Muscle of back (tissue), 13 donors: ENCODE results near the gene TRAPPC2L. TPM values are rescaled to one million over a fixed set of nuclear protein-coding genes. Genes with fewer than 3 reads are reported as not detected.

Experiments used
- DNase-seq, 3 donors: peaks; one replicate each; pipeline versions ENCODE4 v3.0.0 to v3.0.0-alpha.2; 2013
- long read RNA-seq, 9 donors: transcript quantifications; one replicate each; lab custom pipeline, GENCODE V29; 2026
- polyA plus RNA-seq, 10 donors: library from polyadenylated mRNA; unstranded; fragments of 120-200 nt; gene quantifications; one replicate each; pipeline ENCODE4 v1.2.1, GENCODE V29; 2013; ENCODE audit not compliant: insufficient read length in 10 of 10

The TRAPPC2L gene, protein sequence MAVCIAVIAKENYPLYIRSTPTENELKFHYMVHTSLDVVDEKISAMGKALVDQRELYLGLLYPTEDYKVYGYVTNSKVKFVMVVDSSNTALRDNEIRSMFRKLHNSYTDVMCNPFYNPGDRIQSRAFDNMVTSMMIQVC
- polyA plus RNA-seq, result 10 to 100 TPM; 45.8 to 61.5 (median 53.5) TPM
- long read RNA-seq, donor 1, transcript TRAPPC2L-201 (5 exons, 2,215 nt), result major isoform, 7 of 24 reads
- long read RNA-seq, donor 1, partial matches to known transcripts, result 0 of 24 reads
- long read RNA-seq, donor 1, other reads (novel, unspliced or antisense), result 16 of 24 reads
- long read RNA-seq, donor 2, transcript TRAPPC2L-201 (5 exons, 2,215 nt), result major isoform, 12 of 32 reads
- long read RNA-seq, donor 2, partial matches to known transcripts, result 0 of 32 reads
- long read RNA-seq, donor 2, other reads (novel, unspliced or antisense), result 18 of 32 reads
- long read RNA-seq, donor 3, result 0 reads
- long read RNA-seq, donor 4, transcript TRAPPC2L-201 (5 exons, 2,215 nt), result major isoform, 10 of 32 reads
- long read RNA-seq, donor 4, partial matches to known transcripts, result 0 of 32 reads
- long read RNA-seq, donor 4, other reads (novel, unspliced or antisense), result 19 of 32 reads
- long read RNA-seq, donor 5, transcript TRAPPC2L-201 (5 exons, 2,215 nt), result major isoform, 21 of 61 reads
- long read RNA-seq, donor 5, partial matches to known transcripts, result 0 of 61 reads
- long read RNA-seq, donor 5, other reads (novel, unspliced or antisense), result 35 of 61 reads
- long read RNA-seq, donor 6, transcript TRAPPC2L-201 (5 exons, 2,215 nt), result major isoform, 10 of 33 reads
- long read RNA-seq, donor 6, partial matches to known transcripts, result 0 of 33 reads
- long read RNA-seq, donor 6, other reads (novel, unspliced or antisense), result 18 of 33 reads
- long read RNA-seq, donor 7, transcript TRAPPC2L-201 (5 exons, 2,215 nt), result major isoform, 7 of 19 reads
- long read RNA-seq, donor 7, partial matches to known transcripts, result 0 of 19 reads
- long read RNA-seq, donor 7, other reads (novel, unspliced or antisense), result 10 of 19 reads
- long read RNA-seq, donor 8, transcript TRAPPC2L-201 (5 exons, 2,215 nt), result major isoform, 10 of 43 reads
- long read RNA-seq, donor 8, partial matches to known transcripts, result 6 of 43 reads
- long read RNA-seq, donor 8, other reads (novel, unspliced or antisense), result 27 of 43 reads
- long read RNA-seq, donor 9, partial matches to known transcripts, result 0 of 4 reads
- long read RNA-seq, donor 9, other reads (novel, unspliced or antisense), result 0 of 4 reads

DNA sequence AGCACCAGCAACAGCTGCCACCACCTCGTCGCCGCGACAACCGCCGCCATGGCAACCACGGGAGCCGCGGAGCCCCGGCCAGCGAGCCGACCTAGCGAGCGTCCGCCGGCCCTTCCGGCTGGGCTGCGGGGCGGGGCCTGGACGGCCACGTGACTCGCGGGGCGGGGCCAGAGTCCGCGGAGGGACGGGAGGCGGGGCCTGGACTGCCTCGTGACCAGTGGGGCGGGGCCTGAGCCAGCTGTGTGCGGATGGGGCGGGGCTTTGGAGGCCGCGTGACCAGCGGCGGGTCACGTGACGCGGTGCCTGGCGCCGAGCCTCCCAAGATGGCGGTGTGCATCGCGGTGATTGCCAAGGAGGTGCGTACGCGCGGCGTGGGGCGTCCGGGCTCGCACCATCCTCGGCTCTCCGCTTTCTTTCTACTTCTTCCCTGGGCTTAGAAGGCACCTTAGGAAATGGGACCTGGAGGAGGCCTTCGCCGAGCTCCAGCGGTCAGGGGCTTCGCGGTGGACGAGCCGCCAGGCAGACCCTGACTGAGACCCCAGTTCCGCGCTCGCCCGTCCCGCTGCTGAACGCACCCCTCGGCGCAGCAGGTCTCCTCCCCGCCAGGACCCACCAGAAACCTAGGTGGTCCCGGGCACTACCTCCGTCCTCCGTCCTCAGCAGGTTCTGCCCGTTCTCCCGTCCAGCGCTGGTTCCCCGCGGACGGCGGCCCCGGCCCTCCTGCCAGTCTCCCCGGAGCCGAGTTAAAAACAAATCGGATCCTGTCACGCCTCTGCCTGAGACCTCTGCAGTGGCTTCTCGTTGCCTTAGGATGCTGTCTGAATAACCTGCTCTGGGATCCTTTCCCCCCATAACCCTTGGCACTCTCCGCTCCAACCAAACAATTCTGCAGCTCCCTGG is at the start of gene TRAPPC2L, which contains the start of gene GALNS:
TRAPPC2L (plus strand) TSS at position 300 of the 900 bp plus-strand sequence; CDS start at position 324, 24 bp downstream.
GALNS (minus strand) TSS at position 120 of the 900 bp plus-strand sequence; CDS start at position 50, 70 bp downstream.
- peak; percentile 95 to 98 (median 97) for DNase-seq

DNA sequence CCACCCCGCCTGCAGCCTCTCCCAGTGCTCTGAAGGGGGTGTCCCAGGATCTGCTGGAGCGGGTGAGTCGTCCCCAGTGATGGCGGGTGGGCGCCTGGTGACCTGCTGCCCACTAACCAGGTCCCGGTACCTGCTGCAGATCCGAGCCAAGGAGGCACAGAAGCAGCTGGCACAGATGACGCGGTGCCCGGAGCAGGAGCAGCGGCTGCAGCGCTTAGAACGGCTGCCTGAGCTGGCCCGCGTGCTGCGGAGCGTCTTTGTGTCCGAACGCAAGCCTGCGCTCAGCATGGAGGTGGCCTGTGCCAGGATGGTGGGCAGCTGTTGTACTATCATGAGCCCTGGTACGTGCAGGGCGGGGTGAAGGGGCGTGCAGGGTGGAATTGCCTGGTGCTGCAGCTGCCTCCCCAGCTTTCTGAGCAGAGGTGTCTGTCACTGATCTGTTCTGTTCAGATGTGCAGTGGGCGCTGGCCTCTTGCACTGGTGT is 49.7 kb upstream of the TRAPPC2L start:
- DNase-seq, result peak in 2 of 3 donors; percentile 62 to 69

DNA sequence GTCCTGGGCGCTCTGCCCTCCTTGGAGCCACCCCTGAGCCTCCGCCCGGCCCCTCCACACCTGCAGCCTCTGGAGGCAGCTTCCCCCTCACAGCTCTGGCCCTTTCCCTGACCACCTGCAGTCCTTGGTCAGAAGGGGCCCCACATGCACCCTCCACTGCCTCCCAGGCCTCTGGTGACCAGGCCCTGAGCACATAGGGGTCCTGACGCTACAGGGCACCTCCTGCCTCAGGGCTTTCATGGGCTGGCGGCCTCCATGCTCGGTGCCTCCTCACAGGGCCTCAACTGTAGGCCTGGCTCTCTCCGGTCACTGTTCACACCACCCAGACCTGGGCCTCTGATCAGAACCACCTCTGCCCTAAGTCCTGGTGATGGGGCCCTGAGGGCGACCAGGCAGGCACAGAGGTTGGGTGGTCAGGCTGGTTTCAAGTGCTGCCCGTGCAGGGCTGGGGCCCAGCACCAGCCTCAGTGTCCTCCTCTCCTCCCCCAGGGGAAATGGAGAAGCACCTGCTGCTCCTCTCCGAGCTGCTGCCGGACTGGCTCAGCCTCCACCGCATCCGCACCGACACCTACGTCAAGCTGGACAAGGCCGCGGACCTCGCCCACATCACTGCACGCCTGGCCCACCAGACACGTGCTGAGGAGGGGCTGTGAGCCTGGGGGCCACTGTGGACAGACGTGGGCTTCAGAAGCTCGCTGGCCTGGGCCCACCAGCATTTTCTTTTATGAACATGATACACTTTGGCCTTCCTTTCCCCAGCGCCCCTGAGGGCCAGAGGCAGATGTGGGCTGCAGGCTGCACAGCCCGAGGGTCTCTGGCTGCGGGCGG is 49.1 kb upstream of the TRAPPC2L start:
- no peak for DNase-seq

DNA sequence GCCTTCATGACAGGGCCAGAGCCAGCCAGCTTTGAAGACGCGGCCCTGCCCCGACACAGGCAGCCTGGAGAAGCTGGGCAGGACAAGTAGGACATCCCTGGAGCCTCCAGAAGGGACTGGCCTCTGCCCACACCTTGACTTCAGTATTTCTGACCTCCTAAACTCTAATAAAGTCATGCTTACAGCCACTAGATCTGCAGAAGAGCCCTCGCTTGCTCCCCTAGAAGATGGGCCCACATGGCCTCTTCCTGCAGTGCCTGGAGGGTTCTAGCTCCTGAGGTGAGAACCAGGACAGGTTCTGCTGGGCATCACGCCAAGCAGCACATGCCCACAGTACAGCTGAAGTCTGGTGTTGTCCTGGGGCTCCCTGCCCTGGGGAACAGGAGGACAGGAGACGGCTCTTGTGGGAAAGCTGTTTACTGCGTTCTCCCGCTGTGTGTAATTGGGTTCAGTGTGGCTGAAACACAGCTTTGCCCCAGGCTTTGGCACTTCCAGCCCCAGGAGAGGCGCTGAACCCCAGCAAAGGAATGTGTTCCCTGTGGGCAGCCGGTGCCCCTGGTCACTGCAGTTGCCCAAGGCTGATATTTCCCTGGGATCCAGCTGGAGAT is 47.8 kb upstream of the TRAPPC2L start:
- DNase-seq, result no peak

DNA sequence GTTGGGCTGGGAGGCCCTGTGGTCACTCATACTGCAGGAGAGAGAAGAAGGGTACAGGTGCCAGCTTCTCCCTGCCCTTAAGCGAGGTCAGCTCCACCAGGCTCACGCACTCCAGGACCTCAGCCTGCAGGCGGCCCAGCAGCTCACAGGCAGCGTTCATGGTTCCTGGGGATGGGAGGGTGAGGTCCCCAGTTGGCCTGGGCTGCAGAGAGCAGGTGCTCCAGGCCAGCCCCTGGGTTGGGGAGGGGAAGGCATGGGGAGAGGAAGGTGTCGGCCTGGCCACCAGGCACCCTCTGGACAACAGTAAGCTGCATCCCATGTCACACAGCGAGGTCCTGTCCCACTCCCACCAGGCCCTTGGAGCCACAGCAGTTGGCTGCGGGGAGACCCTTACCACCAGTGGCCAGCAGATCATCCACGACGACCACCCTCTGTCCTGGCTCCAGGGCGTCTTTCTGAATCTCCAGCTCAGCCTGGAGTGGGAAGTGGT is 47.2 kb upstream of the TRAPPC2L start:
- DNase-seq, result no peak

DNA sequence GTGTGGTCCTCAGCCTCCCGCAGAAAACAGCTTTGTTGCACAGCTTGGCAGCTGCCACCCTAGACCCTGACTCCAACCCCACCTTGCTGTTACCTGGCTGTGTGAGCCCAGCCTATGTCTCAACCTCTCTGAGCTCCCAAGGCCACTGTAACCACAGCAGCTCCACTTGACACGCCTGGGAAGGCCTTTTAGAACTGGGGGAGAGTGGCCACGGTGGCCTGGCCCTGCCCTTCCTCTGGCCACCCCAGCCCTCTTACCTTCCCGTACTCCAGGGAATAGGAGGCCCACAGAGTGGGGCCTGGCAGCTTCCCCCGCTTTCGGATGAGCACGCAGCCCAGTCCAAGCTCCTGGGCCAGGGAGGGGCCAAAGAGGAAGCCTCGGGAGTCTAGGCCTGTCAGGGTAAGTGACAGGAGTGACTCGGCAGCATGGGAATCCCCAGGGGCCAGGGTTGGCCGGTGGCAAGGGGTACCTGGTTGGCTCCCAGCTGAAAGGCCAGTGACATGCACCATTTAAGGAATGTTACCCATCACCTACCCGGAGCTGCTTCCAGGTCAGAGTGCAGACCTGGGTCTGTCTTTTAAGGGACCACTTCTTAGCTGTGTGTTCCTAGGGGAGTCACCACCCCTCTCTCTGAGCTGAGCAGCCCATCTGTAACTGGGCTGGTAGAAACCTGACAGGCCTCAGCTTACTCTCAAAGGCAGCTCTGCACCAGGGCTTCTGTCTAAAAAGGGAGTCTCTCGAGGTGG is 46.6 kb upstream of the TRAPPC2L start:
- DNase-seq, result no peak

DNA sequence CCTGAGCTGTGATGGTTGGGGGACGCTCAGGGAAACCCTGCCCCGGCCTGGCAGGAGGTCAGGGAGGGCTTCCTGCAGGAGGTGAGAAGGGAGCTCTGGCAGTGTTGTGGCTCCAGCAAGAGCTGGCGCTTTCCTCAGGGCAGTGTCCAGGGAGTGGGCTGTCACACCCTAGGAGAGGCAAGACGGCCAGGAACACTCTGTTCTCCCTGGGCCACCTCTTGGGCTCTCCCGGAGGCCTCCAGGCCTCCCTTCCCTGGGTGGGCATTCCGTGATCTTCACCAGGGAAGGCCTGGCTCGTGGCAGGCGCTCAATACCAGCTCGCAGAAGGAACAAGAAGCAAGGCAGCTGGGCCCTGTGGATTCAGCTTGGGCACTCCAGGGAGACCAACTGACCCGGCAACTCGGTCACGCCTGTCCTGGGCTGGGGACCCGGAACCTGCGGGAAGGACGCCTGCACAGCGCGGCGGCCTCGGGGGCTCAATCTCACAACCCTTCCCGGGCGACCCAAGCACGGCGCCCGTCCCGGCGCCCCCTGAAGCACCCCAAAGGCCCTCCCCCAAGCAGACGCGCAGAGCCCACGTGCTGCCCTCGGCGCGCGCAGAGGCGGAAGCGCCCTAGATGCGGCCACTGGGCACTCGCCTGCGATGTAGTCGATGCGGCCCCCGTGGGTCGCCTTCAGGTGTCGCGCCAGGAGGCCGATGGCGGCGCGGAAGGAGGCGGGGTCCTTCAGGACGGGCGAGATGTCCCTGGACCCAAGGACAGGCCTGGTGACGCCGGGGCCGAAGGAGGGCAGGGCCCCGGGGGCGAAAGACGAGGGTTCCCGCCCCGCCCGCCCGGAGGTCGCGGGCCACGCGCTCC is 45.8 kb upstream of the TRAPPC2L start:
- peak; percentile 87 to 96 (median 91) for DNase-seq

DNA sequence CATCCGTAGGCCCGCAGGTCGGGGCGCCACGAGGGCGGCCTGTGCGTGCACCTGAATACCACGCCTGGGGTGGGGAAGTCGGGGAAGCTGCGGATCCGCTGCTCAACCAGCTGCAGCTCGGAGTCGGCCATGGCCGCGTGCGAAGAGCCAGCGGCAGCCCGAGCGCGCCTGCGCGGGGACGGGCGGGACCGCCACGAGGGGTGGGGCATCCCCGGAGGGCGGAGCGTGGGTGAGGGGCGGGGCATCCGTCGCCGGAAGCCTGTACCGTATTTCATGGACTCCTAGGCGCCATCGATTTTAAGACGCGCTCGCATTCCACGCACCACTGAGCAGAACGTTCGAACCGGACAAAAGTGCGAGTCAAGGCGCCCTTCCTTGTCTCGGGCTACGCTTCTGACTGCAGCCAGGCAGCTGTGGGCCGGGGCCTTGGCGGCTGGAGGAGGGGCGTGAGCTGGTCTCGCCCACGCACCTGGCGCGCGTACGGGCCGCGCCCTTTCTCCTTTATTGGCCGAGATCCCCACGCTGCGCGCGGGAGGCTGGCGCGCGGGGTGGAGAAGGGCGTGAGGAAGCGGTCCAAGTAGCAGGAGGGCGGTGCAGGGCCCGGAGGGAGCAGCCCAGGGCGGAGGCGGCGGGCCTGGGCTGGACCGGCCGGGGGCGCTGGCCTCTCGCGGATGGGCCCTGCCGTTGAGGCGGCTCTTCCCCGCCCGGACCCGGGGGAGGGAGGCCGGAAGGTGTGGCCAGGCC is 45.0 kb upstream of the TRAPPC2L start, which contains the start of gene APRT:
APRT (minus strand) TSS at position 160 of the 744 bp plus-strand sequence; CDS start at position 131, 29 bp downstream.
- peak; percentile 93 to 98 (median 95) for DNase-seq

DNA sequence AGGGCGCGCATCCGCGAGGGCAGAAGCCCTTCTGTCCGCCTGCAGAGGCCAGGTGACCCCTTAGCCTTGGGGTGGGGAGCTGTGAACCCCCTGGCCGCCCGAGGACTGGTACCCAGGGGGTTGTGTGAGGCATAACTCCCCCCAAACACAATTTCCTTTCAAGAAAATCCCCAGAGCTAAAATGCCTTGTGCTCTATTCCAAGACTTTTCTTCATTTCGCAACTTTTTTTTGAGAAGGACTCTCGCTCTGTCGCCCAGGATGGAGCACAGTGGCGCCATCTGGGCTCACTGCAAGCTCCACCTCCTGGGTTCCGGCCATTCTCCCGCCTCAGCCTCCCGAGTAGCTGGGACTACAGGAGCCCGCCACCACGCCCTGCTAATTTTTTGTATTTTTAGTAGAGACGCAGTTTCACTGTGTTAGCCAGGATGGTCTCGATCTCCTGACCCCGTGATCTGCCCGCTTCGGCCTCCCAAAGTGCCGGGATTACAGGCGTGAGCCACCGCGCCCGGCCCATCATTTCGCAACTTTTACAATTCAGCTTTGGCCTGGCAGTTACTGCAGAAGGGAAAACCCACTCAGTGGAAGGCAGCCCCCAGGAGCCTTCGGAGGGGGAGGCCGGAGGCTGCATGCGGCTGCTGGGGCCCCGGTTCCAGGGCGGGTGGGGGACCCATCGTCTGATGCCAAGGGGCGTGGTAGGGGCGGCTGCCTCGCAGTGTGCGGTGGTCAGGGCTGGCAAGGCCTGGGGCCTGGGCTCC is 44.2 kb upstream of the TRAPPC2L start:
- DNase-seq, result peak in 1 of 3 donors; percentile 46

DNA sequence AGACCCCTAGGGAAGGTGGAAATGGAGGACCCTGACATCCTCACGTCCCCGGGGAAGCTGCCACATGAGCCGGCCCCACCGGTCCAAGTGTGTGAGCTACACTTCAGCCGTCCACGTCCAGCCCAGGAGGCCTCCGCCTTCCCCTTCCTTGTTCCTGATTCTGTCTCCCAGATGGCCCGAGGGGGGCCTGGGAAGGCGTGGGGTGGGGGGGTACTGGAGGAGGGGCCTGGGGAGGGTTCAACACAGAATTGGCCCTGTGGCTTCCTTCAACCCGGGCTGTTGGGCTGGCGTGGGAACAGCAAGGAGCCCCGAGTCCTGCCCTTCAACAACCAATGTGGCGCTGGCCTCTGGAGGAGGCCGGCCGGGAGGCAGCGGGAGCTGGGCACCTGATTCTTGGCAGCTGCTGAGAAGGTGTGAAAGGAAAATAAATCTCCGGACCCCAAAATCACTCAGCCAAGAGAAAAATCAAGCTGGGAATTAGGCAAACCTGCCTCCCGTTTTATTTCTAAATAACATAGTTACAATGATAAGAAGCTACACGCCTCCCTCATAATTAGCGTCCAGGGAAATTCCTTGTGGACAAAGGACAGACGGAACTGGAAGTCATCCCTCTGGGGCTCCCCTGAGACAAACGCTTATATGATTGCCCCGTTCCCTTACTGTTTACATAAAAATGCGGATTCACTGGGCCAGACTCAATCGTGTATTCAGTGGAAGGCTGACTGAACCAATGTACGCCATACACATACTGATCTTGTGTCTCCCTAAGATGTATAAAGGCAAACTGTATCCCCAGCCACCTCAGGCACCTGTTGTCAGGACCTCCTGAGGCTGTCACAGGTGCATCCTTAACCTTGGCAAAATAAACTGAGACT is 43.4 kb upstream of the TRAPPC2L start:
- no peak for DNase-seq

DNA sequence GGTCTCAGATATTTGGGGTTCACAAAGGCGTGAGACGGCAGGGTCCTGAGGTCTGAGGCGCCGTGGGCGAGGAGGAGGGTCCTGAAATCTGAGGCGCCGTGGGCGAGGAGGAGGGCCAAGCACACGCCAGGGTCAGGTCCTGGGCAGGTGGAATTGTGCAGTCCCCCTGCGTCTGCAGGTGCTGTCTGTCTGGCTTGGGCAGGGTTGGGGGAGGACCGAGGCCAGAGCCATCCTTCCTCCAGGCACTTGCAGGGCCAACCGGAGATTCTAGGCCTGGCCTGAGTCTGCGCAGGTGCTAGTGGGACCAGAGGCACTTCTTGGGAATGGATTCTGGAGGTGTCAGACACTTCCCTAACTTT is 42.8 kb upstream of the TRAPPC2L start:
- no peak for DNase-seq

DNA sequence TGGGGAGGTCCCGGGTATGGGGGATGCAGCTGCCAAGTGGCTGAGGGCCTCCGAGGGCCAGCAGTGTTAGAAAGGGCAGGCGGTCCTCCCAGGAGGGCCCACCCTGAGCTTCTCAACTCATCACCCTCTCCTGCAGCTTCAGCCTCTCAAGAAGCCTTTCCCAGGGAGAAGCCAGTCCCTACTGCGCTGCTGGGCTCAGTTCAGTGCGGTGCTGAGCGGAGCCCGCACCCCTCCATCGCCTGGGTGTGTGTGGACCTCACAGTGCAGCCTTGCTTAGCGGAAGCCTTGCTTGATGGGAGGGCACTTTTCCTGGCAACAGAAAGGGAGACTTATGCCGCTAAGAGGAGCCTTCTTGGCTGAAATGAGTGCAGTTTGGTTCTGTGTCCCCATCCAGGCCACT is 41.7 kb upstream of the TRAPPC2L start:
- DNase-seq, result no peak

DNA sequence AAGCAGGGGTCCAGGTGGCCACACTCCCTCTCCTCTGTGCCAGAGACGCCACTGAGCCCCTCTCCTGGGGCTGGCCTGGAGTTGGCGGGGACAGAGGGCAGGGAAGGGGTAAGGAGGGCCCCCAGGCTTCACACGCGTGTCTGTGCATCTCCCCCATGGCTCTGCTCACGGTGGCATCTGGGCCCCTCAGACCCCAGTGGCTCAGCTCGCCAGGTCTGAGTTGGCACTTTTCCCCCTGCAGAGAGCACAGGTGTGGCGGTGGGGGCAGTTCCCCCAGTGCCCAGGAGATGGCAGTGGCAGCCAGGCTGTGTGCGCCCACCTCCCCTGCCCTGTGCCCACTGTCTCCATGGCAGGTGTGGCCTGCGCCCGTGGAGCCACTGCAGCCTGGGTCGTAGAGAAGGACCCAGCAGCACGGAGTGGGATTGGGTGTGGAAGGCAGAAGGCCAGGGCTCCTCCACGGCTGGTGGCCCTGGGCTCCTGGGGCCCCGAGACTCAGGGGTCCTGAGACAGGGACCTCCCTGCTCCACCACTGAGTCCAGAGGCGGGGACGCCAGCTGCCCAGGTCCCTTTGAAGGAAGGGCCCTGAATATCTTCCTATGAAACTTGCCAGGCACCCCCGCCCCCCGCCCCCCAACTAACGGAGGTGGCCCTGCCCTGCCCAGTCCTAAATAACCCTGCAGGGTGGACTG is 40.9 kb upstream of the TRAPPC2L start:
- no peak for DNase-seq
